GM12878 (cell line): ENCODE measurements around the gene HTRA2. TPM values are rescaled to one million over a fixed set of nuclear protein-coding genes. Genes with fewer than 3 reads are reported as not detected.

Experiments used
- ATAC-seq: fragments of 200-7000 bp; cut with Tn5 transposase; 3 replicates; pipeline ENCODE4 v1.9.1; 2020; ENCODE audit warnings: mild to moderate bottlenecking, moderate library complexity
- BruUV-seq: library from RNA; stranded (reverse); fragments of 400-500 nt; replicated peaks from 2 replicates; lab custom pipeline; 2021; lab: Mats Ljungman, UMichigan
- CTCF ChIA-PET: fragments of 300-600 bp; sonication (Branson Sonifier 250); formaldehyde crosslinking; extraction: SDS; loops from one replicate; lab custom pipeline; 2021; ENCODE audit warnings: inconsistent platforms; lab: Yijun Ruan, JAX
- POLR2A ChIA-PET: fragments of 350-600 bp; formaldehyde crosslinking; extraction: SDS; loops from one replicate; lab custom pipeline; 2021; ENCODE audit warnings: inconsistent platforms; lab: Charles Lee
- RAD21 ChIA-PET: fragments of 300-600 bp; sonication (Branson Sonifier 250); formaldehyde crosslinking; loops from one replicate; lab custom pipeline; 2023; ENCODE audit warnings: antibody characterized with exemption; ENCODE audit not compliant: unreplicated experiment; lab: Charles Lee
- SMC1A ChIA-PET: fragments of 300-600 bp; sonication (Branson Sonifier 250); formaldehyde crosslinking; loops from one replicate; lab custom pipeline; 2023; ENCODE audit not compliant: unreplicated experiment, uncharacterized antibody; lab: Charles Lee
- DNase-seq: peaks from one replicate; pipeline ENCODE4 v3.0.0-alpha.2; 2011; ENCODE audit warnings: low read depth, low spot score
- FAIRE-seq: peaks from 3 replicates; lab custom pipeline; 2011; peaks lifted over from hg19 to GRCh38; lab: Jason Lieb, UNC
- H2AFZ ChIP-seq: 2 replicates; pipeline ENCODE4 v1.6.0; 2011; ENCODE audit warnings: low read depth, low read length, control low read depth; ENCODE audit not compliant: control insufficient read depth
- H3K27ac ChIP-seq: 2 replicates; pipeline ENCODE4 v1.5.1; 2011; ENCODE audit warnings: control low read depth; ENCODE audit not compliant: control insufficient read depth, insufficient read depth
- H3K27me3 ChIP-seq, 2 experiments: replicated peaks in 1 of 2; 2 replicates each; pipeline versions ENCODE4 v1.6.0 to v1.6.1; 2011; ENCODE audit warnings: low read length in 1 of 2; ENCODE audit not compliant: control insufficient read depth in 2 of 2, insufficient read depth in 2 of 2
- H3K36me3 ChIP-seq, 2 experiments: 2 replicates each; pipeline ENCODE4 v1.5.1; 2011; ENCODE audit warnings: low read length in 1 of 2; ENCODE audit not compliant: control insufficient read depth in 2 of 2, insufficient read depth in 2 of 2
- H3K4me1 ChIP-seq: 2 replicates; pipeline ENCODE4 v1.6.1; 2011; ENCODE audit warnings: mild to moderate bottlenecking, low read length, moderate library complexity, mixed read lengths; ENCODE audit not compliant: control insufficient read depth, insufficient read depth
- H3K4me2 ChIP-seq: 2 replicates; pipeline ENCODE4 v1.6.0; 2011; ENCODE audit warnings: control low read depth; ENCODE audit not compliant: control insufficient read depth, insufficient read depth
- H3K4me3 ChIP-seq: fragments of 200-600 bp; sonication (generic); 2 replicates; pipeline ENCODE4 v1.5.1; 2016
- H3K79me2 ChIP-seq: 2 replicates; pipeline ENCODE4 v1.6.0; 2011; ENCODE audit warnings: low read length; ENCODE audit not compliant: control insufficient read depth, insufficient read depth
- H3K9ac ChIP-seq: 2 replicates; pipeline ENCODE4 v1.8.0; 2011; ENCODE audit warnings: low read length, control low read depth, mixed read lengths; ENCODE audit not compliant: control insufficient read depth, insufficient read depth
- H3K9me3 ChIP-seq: replicated peaks from 3 replicates; pipeline ENCODE4 v1.5.1; 2011; ENCODE audit warnings: mild to moderate bottlenecking, low read length; ENCODE audit not compliant: control insufficient read depth, insufficient read depth
- H4K20me1 ChIP-seq: 2 replicates; pipeline ENCODE4 v1.6.0; 2011; ENCODE audit not compliant: control insufficient read depth, insufficient read depth
- ATF7 ChIP-seq: fragments of 450-650 bp; IDR thresholded peaks from 2 replicates; pipeline ENCODE4 v1.6.1; 2016; ENCODE audit warnings: low read depth, mild to moderate bottlenecking
- CBFB ChIP-seq: IDR thresholded peaks from 2 replicates; pipeline ENCODE4 v1.6.1; 2016; ENCODE audit warnings: antibody characterized with exemption, low read depth
- ETV6 ChIP-seq, 2 experiments: fragments of 450-650 bp in 1 of 2; IDR thresholded peaks in 1 of 2; conservative IDR thresholded peaks in 1 of 2; 2 replicates each; pipeline ENCODE4 v1.6.1; 2014; ENCODE audit warnings: antibody characterized with exemption in 1 of 2, borderline replicate concordance in 1 of 2, low read depth in 1 of 2, mild to moderate bottlenecking in 1 of 2, moderate library complexity in 1 of 2
- IKZF2 ChIP-seq, 2 experiments: fragments of 450-650 bp; IDR thresholded peaks; 2 replicates each; pipeline ENCODE4 v1.6.1; 2017; ENCODE audit warnings: mild to moderate bottlenecking in 2 of 2, moderate library complexity in 2 of 2
- IRF4 ChIP-seq: IDR thresholded peaks from 2 replicates; pipeline ENCODE4 v1.6.1; 2011; ENCODE audit warnings: low read depth, low read length
- LARP7 ChIP-seq: fragments of 450-650 bp; IDR thresholded peaks from 2 replicates; pipeline ENCODE4 v1.6.1; 2017; ENCODE audit warnings: mild to moderate bottlenecking
- MXI1 ChIP-seq: fragments of 150-350 bp; IDR thresholded peaks from 2 replicates; pipeline ENCODE4 v1.6.1; 2011; ENCODE audit warnings: low read depth, mild to moderate bottlenecking, inconsistent platforms, low read length, improper control_type of control experiment
- NFYA ChIP-seq: IDR thresholded peaks from 2 replicates; pipeline ENCODE4 v1.6.1; 2011; ENCODE audit warnings: low read depth, mild to moderate bottlenecking, low read length, improper control_type of control experiment, borderline replicate concordance
- RAD21 ChIP-seq: IDR thresholded peaks from 2 replicates; pipeline ENCODE4 v1.6.1; 2011; ENCODE audit warnings: mild to moderate bottlenecking, low read depth, low read length, moderate library complexity; ENCODE audit not compliant: insufficient read depth
- RUNX3 ChIP-seq: IDR thresholded peaks from 2 replicates; pipeline ENCODE4 v1.6.1; 2012; ENCODE audit warnings: low read length, inconsistent platforms
- SIN3A ChIP-seq: IDR thresholded peaks from 2 replicates; pipeline ENCODE4 v1.6.1; 2012; ENCODE audit warnings: low read depth, low read length, improper control_type of control experiment
- SMAD1 ChIP-seq: fragments of 450-650 bp; IDR thresholded peaks from 2 replicates; pipeline ENCODE4 v1.6.1; 2018; ENCODE audit warnings: mild to moderate bottlenecking, low read depth; ENCODE audit not compliant: partially characterized antibody
- SMC3 ChIP-seq: IDR thresholded peaks from 2 replicates; pipeline ENCODE4 v1.6.1; 2011; ENCODE audit warnings: low read length, improper control_type of control experiment, borderline replicate concordance
- SREBF2 ChIP-seq: IDR thresholded peaks from 2 replicates; pipeline ENCODE4 v1.6.1; 2012; ENCODE audit warnings: mild to moderate bottlenecking, low read length
- SRF ChIP-seq, 2 experiments: IDR thresholded peaks; 2 replicates each; pipeline ENCODE4 v1.6.1; 2011; ENCODE audit warnings: low read depth in 2 of 2, low read length in 2 of 2, mild to moderate bottlenecking in 1 of 2, moderate library complexity in 1 of 2
- ZBTB33 ChIP-seq: fragments of 450-650 bp; IDR thresholded peaks from 2 replicates; pipeline ENCODE4 v1.6.1; 2017; ENCODE audit warnings: mild to moderate bottlenecking
- ZZZ3 ChIP-seq: IDR thresholded peaks from 2 replicates; pipeline ENCODE4 v1.6.1; 2011; ENCODE audit warnings: low read depth; ENCODE audit not compliant: control insufficient read depth, insufficient read length
- WGBS: methylation state at CpG from one replicate; pipeline ENCODE4 v1.1.6; 2016; ENCODE audit warnings: low lambda C conversion rate; ENCODE audit not compliant: insufficient replicate concordance, insufficient coverage; ENCODE audit errors: missing lambda C conversion rate; 5-methylcytosine and 5-hydroxymethylcytosine counted together
- in situ Hi-C: fragments of 300-500 bp; cut with MboI; formaldehyde crosslinking; loops from 9 replicates; pipeline ENCODE4 v1.14.3; 2018; ENCODE audit warnings: mixed read lengths
- intact Hi-C: fragments of 100-400 bp; cut with micrococcal nuclease; formaldehyde crosslinking; loops from one replicate; pipeline ENCODE4 v1.14.2; 2022; ENCODE audit not compliant: unreplicated experiment
- polyA plus RNA-seq, 11 experiments: library from polyadenylated mRNA; depleted of rRNA in 4 of 11; unstranded in 6 of 11; stranded (reverse) in 5 of 11; fragments of >200 nt; fragmentation: Nextera tagmentation in 4 of 11; fragmentation: Illumina TruSeq in 1 of 11; extraction: Ambion mirVana in 4 of 11; extraction: Trizol in 1 of 11; gene quantifications; 1 replicate in 1 of 11; 2 replicates in 10 of 11; pipeline versions ENCODE4 v1.2.1 to v1.2.3, GENCODE V29; 2011 to 2016; ENCODE audit warnings: inconsistent platforms in 2 of 11, missing spikeins in 2 of 11, low read depth in 1 of 11
- total RNA-seq, 4 experiments: library from RNA; depleted of rRNA in 3 of 4; stranded (reverse); fragments of >200 nt in 3 of 4; fragmentation: Illumina TruSeq in 1 of 4; extraction: Trizol in 1 of 4; gene quantifications; 2 replicates each; pipeline versions ENCODE4 v1.2.1 to v1.2.3, GENCODE V29; 2013 to 2021

HTRA2 gene
- total and polyA plus RNA-seq, 10 of the 15 experiments (the other 5 are each of a cell fraction or from before 2014, with no cell fraction given) = 42.3 to 73.9 (median 54.6) TPM

GRCh38 chr2:74564222-74564621 lies 34.5 kb downstream of the HTRA2 start:
- in situ Hi-C loops = no loop called here
- no peak overlapping the region for H3K4me2 ChIP-seq

More at GRCh38 chr2:74564222-74564621, 34.5 kb downstream of the HTRA2 start:
- Histone ChIP-seq H3K9ac (no peak overlapping the region), H3K27ac (no peak overlapping the region), H3K4me1 (peaks cover 35% of the 10 kb centered on the region), H3K9me3 (no peaks in the 10 kb centered on the region), H4K20me1 (no peaks in the 10 kb centered on the region), H3K79me2 (no peaks in the 10 kb centered on the region), H3K36me3 (no peaks in the 10 kb centered on the region)
- ATAC-seq (no peak), DNase-seq (no peak), FAIRE-seq (no peak)
- ChIA-PET RAD21 (interaction anchor here (0.9 kb wide), 1 partner anchor 13 kb away, joined by 8 read pairs; no protein-coding TSS in a partner anchor), POLR2A (interaction anchor here (1.2 to 25.0 kb wide), 2 partner anchors 12 to 15 kb away, joined by 3 to 441 read pairs; partner anchors contain the start of genes DOK1 and LOXL3), SMC1A (interaction anchor here (0.7 to 16.6 kb wide), 5 partner anchors 12 to 26 kb away, joined by 3 to 371 read pairs (median 61); partner anchors contain the start of gene LOXL3)
- WGBS = 83% methylated on average over 5 of the region's 5 CpGs
- no peak for TF ChIP-seq RAD21
- no peak for TF ChIP-seq ZZZ3
- no peak for TF ChIP-seq SMAD1
- no peak for TF ChIP-seq LARP7
- TF ChIP-seq MXI1 = no peak
- no peak for TF ChIP-seq SRF (IDR thresholded peaks at IDR 0.05; ENCODE audit: low read depth in 2 of 2, low read length in 2 of 2)
- no peak for TF ChIP-seq RUNX3
- no peak for TF ChIP-seq CBFB
- no peak for TF ChIP-seq SIN3A
- no peak for TF ChIP-seq IRF4
- TF ChIP-seq IKZF2 (IDR thresholded peaks at IDR 0.05) = no peak
- TF ChIP-seq SREBF2 = no peak
- TF ChIP-seq ZBTB33 = no peak
- TF ChIP-seq ETV6 (conservative IDR thresholded peaks at IDR 0.05 in 1 of 2, IDR thresholded peaks at IDR 0.05 in 1 of 2; ENCODE audit: borderline replicate concordance in 1 of 2, low read depth in 1 of 2) = no peak
- no peak for TF ChIP-seq SMC3
- no peak for TF ChIP-seq NFYA
- no peak for TF ChIP-seq ATF7
- TF ChIP-seq, all 136 proteins: peak for 0
- Histone ChIP-seq H2AFZ (no peak overlapping the region), H3K4me3 (no peak overlapping the region), H3K27me3 (no peaks in the 10 kb centered on the region)
- CTCF ChIA-PET = interaction anchor here (1.3 to 17.4 kb wide), 2 partner anchors 9 to 23 kb away, joined by 3 to 281 read pairs; no protein-coding TSS in a partner anchor
- intact Hi-C loops = no loop called here
- BruUV-seq = no TSS peak
